ENCODE measurements around the gene JAM3.

JAM3 gene

DNA sequence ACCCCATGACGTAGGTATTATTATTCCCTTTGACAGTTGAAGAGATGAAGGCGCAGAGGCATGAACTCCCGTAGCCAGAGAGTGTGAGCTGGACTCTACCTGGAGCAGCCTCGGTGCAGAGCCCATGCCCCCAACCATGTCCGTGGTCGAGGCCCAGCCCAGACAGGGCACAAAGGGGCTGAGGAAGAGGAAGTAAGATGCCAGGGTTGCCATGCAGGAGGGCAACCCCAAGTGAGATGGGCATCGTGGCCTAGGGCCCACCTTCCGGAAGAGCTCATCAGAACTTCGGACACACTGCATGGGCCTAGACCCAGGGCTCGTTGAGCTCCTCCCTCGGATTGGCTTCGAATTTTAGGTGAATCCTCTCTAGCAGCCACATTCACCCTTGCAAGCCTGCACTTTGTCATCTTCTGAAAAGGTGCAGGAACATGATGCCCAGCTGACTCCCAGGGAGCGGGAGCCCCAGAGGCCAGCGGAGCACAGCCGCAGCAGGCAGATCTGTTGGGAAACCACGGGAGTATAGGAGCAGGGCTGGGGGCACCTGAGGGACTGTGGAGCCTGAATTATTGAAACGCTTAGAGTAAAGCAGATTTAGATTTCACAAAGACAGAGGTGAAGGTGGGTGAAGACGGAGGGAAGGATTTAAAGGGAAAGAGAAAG is 29.0 kb upstream of the JAM3 start:
- DNase-seq: no peak

GRCh38 chr11:134040386-134041302 is 28.2 kb upstream of the JAM3 start:
- DNase-seq: no peak

GRCh38 chr11:134041349-134041748 is 27.5 kb upstream of the JAM3 start:
- no peak for DNase-seq

DNA sequence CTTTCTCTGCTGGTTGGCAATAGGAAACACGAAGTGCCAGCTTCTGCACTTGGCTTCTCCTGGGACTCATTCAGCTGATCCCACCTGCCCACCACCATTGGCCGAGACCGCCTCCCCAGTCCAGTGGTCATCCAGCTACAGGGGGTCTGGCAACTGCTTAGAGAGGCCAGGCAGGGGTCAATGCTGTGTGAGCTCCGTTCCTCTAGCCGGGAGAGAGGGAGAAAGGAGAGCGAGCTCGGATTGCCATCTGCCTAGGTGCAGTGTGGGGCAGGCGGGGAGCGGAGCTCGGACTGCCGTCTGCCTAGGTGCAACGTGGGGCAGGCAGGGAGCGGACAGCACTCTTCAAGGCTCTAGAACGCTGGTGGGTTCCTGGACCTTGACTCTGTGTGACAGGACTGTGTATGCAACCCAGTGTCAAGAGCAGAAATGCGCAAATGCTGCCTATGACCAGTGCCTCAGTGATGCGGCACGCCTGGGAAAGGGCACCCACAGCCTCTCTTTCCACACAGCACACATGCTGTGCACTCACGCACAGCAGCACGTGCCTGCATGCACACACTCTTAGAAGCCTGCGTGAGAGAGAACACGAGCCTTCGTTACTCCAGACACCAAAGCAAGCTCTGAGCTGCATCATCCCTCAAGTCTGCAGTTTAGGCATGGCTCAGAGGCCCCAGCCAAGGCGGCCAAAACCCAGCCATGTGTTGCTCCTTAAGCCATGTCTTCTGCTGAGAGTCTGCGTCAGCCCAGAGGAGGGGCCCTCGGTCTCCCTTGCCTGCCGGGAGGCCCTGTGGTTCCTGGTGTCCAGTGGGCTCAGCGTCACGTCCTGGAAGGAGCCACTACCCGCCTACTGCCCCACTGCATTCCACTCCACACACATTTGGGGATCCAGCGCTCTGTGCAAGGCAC is 26.8 kb upstream of the JAM3 start:
- DNase-seq: no peak

DNA sequence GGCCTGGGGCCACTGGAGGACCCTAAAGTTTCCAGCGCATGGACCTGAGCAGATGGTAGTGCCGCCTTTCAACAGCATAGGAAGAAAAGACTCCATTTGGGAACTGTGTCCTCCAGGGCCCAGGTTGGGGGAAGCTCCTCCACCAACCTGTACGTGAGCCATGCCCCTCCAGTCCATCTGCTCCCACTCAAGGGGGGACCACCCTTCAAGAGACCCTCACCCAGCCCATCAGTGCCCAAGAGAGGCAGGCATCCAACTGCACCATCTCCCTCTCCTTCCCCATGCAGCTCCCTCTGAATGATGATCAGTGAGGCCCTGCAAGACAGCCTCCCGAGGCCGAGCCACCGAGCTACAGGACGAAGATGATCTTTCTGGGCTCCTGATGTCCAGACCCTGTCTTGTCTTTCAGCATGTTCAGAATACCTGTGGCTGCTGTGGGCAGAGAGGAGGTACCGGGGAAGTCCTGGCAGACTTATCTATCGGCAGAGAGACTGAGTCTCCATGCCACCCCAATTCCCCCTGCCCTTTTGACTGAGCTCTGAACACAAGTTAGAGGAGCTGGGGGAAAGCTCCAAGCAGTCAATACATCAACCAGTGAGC is 25.0 kb upstream of the JAM3 start:
- no peak for DNase-seq

- no peak for DNase-seq
Observed at GRCh38 chr11:134044514-134045284, 24.2 kb upstream of the JAM3 start.

DNA sequence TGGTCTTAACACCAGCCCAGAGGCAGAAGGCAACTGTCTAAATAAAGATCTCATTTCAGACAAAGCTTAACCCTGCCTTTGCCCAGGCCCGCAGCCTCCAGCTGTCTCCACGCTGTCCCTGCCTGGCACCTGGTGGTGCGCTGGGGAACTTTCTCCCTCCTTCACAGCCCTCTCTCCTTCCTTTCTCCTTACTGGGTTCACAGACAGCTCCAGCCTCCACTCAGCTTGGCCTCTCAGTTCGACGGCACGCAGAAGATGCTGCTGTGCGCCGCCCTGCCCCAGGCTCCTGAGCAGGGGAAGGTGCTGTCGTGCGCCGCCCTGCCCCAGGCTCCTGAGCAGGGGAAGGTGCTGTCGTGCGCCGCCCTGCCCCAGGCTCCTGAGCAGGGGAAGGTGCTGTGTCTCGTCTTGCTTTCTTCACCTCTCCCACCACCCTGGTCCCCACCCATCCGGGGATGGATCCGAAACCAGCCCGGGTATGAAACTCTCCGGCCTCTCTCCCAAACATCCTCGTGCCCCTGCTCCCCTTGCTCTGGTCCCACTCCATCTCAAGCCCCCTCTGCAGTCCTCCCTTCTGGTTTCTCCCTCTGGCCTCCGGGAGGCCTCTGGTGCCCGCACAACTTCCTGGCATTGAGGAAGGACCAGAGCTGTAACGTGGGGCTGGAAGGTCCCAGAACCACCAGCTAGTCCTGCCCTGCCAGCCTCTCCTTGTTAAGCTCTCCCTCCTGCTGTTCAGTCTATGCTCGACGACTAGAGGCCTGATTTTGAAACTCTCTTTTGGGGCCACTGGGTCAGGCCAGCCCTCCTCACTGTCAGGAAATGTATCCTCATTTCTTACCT is 22.9 kb upstream of the JAM3 start:
- DNase-seq: peak; percentile 22

DNA sequence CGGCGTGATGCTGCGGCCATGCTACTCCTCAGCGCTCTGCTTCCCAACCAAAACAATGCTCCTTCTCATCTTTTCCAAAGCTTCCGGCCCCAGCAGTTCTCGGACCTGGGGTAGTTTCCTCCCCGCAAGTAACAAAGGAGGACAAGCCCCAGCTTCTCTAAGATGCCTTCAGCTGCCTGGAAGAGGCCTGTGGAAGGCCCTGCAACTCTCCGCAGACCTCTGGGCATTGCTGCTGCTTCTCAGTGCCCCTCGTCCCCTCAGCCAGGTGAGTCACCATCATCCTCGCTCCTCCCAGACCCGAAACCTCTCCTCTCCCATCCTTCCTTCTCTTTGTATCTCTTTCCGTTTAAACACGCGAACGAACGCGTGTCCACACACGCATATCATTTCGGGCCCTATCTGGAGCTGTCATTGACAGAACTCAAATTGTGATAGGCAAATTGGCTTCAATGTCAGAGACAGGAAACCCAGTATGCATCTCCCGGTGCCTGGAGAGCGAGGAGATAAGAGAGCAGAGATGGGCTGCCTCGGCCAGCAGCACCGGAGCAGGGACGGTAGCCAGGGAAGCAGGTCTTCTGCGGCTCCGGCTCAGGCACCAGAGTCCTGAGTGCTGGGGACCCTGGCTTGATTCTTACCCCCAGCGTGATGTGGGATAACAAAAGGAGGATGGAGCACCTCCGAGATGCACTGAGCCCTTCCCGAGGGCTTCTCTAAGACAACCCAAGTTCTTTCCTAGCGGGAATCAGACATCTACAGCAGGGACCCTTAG is 22.0 kb upstream of the JAM3 start:
- no peak for DNase-seq

DNA sequence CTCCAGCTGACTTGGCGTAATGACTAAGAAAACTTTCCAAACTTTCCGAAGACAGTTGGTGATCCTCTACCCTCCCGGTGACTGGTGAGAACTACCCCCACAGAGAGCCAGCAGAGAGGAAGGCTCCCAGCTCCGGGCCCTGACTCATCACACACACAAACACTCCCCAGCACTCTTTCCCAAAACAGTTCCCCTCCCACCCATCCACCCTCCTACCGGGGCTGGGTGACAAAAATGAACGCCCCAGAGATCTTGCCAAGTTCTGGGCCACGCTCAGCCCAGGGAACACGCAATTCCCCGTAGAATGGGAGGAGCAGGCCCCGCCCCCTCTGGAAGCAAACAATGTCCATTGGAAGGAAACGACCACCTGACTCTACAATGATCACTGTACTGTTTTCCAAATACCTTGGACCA is 21.3 kb upstream of the JAM3 start:
- DNase-seq: no peak

DNA sequence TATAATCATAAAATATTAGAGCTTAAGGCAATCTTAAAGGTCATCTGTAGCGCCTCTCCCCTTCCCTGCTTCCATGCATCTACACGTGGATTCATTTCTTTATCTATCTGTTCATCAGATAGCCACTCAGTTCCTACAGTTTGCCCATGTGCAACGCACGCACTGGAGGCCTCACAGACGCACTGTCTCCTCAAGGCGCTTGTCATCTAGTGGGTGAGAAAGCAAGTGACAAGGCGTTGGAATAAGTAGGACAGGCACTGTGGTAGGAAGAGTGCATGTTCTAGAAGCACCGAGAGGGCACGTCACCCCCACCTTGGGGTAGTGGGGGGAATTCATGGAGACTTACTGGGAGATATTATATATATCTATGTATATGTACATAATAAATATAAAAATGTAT is 20.8 kb upstream of the JAM3 start:
- no peak for DNase-seq

DNA sequence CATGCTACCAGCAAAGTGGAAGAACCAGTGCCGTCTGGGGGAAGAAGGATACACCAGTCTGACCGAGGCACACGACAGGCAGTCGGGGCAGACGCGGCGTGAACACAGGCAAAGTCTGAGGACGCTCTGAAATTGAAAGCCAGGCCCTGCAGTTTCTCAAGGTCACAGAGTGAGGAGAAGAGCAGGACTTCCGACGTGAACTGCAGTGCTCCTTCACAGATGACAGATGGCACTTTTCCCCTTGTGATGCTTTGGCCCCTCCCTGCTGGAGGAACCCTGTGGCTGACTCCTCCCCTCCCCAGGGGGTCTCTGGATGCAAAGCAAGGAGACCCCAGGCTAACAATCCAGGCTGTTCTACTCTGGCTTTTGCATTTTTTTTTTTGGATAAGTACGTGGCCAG is 19.6 kb upstream of the JAM3 start:
- no peak for DNase-seq

DNA sequence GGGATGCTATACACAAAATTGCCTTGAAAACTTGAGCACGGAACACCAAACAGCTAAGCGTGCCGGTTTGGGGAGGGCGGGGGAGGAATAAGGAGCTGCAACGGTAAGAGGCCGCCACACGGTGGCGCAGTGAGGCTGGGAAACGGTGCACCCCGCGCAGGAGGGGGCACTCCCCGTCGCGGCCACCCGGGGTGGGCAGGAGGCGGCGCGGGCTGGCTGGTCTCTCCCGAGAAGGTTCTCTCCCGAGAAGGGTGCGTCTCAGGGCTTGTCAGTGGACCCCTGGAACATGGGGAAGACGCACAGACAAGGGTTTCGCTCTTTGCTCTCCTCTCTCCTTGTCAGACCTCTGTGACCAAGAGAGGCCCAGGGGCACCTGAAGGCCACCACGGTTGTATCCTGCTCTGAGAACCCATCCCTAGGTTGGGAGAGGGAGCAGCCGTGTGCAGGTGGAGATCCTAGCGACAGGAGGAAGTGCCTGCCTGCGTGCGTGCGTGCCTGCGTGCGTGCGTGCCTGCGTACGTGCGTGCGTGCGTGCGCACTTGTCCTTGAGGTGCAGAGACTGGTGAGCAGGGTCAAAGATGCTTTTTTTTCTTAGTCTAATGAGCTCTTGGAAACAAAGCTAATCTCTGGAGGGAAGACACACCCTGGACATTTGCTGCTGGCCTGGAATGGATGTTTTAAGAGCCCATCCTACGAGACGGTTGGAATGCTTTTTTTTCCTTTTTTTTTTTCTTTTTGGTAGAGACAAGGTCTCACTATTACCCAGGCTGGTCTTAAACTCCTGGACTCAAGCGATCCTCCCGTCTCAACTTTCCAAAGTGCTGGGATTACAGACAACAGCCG is 18.1 kb upstream of the JAM3 start:
- DNase-seq: no peak

- DNase-seq: no peak
Observed at GRCh38 chr11:134052395-134052987, 16.4 kb upstream of the JAM3 start.

DNA sequence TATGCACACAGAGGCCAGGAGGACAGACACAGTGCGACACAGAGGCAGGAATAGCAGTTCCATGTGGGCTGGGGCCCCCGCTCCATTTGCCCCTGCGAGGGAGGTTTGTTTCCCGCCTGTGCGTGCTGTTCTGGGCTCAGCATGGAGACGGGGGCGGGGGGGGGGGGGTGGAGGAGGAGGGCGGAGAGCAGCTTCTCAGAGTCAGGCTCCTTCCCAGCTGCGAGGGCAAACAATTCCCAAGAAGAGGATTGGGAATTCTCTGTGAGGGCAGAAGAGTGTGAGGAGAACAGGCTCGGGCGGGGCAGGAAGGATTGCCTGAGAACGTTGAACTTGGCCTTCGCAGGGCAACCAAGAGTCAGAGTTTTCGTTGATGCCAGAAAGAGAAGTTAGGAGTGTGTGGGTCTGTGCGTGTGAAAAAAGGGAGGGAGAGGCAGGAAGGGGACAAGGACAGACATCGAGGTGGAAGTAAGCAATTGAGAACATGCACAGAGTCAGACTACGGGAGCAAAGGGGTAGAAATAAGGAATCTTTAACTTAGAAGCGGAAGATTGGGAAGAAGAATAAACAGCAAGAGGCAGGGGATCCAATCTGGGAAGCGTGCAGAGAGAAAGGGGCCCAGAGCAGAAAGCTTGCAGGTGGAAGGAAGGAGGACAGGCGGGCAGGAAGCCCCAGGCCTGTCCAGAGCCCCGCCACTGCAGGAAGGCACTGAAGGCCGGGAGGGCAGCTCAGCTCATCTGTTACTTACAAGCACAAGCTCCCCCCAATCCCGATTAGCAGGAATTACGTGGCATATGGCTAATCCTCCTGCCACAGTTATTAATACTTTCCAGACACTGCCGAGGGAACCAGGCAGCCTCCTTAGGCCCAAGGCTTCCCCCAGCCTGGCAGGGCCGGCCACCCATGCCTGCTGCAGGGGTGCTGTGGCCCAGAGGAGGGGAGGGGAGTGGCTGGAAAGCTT is 15.6 kb upstream of the JAM3 start:
- DNase-seq: no peak

- DNase-seq: no peak
Observed at GRCh38 chr11:134055029-134055428, 13.8 kb upstream of the JAM3 start.

DNA sequence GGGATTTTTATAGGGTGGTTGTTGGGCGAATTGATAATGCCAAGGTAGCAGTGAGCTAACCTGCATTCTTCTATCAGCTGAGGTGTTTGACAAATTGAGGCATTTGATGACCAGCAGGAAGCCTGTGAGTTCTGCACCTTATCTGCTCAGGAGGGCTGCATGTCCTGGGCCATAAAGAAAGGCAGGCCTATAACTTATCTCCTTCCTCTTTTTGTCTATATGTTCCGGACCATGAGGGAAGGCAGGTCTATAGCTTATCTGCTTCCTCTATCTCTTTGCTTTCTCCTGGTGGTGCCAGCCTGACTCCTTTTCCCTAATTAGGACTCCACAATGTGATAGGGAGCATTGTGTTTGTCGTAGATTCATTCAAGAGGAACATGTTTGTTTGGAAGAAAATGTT is 8.6 kb upstream of the JAM3 start:
- DNase-seq: no peak

DNA sequence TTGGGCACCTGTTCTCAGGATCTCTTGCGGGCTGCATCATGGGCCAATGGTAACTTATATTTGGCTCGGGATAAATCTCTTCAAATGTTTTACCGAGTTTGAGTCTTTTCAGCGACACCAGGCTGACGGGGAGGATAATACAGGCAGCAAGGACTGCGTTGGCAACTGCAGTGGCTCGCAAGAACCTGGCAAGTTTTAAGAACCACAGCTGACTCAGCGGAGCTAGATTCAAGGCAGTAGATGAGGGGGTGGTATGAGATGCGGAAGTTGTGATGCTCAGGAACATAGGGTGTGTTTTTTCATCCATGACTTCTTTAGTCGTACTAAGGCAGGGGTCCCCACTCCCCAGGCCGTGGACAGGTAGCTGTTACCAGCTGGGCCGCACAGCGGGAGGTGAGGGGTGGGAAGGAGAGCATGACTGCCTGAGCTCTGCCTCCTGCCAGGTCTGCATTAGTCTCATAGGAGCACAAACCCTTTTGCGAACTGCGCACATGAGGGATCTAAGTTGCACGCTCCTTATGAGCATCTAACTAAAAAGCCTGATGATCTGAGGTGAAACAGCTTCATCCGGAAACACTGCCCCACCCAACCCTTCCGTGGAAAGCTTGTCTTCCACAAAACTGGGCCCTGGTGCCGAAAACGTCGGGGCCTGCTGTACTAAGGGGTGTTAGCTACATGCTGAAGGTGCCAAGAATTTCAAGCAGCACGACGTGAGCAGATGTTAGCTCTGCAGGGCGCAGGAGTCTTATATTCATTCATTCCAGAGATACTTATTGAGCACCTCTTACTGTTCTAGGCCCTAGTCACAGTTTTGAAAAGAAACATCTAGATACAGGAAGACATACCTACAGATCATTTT is 6.4 kb upstream of the JAM3 start:
- no peak for DNase-seq
